MV-4-11 (cell line): Measurements from ENCODE around the gene TNFRSF4.
"Not testable (repeated sequence)": the region's sequence is repeated elsewhere in the genome, so short reads cannot be mapped to it uniquely, and the experiment has no call there.

Experiments
- DNase-seq: peaks from one replicate; lab custom pipeline; 2025; lab: John Stamatoyannopoulos, UW

Gene TNFRSF4

DNA sequence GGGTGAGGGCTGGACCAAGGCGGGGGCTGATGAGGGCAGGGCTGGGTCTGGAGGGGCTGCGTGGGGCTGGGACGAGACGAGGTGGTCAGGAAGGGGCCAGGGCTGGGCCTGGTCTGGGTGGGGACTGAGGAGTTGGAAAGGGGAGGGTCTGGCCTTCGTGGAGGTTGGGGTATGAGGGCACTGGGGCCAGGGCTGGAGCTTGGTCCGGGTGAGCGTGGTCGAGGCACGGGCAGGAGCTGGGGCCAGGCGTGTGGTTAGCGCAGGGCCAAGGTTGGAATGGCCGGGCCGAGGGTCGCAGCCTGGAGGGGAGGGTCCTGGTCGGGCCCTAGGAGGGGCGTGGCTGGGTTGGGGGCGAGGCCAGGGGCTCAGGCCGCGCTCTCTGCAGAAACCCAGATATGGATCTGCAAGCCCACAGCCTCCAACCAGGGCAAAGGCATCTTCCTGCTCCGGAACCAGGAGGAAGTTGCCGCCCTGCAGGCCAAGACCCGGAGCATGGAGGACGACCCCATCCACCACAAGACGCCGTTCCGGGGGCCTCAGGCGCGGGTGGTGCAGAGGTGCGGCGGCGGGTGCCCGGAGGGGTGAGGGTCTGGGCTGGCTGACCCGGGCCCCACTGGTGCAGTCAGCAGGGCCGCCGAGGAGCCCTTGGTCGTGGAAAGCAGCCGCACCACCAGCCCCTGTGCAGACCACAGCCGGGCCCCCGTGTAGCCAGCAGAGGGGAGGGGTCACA lies 31.3 kb downstream of the TNFRSF4 start:
- no peak for DNase-seq

DNA sequence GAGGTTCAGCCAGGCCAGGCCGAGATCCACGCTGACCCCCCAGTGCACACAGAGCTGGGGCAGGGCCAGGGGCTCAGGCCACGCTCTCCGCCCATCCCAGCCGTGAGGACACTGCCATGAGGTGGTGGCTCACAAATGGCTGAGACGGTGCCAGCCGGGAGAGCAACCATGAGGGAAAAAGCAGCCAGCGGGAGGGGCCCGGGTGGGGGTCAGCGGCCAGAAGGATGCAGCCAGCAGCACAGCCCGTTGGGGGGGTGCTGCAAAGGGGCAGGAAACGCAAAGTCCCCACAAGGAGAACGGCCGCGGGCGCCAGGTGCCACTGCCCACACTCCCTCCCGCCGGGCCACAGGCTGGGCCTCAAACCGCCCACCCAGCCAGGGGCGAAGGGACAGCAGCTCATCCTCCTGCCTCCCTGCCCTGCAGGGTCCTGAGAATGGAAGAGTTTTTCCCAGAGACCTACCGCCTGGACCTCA lies 32.0 kb downstream of the TNFRSF4 start:
- no peak for DNase-seq

- no peak for DNase-seq
Measured at GRCh38 chr1:1181129-1181937, 32.6 kb downstream of the TNFRSF4 start.

DNA sequence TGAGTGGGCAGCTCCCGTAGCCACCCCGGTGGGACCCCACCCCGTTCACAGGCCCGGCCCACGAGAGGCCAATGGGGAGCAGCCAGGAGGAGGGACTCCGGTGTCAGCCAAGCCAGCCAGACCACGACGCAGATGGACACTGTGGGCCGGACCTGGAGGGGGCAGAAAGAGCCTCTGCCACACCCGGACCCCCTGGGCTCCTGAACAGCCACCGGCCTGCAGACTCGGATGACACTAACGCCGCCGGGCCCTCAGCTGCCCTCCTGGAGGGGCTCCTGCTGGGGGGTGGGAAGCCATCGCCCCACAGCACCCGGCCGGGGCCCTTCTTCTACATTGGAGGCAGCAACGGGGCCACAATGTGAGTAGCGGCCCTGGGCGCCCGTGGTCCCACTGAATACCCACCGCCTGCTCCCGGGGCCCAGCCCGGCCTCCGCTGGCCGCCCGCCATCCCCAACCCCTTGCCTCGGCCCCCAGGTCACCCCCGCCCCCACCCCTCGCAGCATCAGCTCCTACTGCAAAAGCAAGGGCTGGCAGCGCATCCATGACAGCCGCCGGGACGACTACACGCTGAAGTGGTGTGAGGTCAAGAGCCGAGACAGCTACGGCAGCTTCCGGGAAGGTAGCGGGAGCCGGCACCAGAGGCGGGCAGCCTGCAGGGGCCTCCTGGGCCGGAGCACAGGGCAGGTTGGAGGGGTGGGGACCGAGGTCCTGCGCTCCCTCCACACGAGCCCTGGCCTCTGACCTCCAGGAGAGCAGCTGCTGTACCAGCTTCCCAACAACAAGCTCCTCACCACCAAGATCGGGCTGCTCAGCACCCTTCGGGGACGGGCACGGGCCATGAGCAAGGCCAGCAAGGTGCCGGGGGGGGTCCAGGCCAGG lies 33.7 kb downstream of the TNFRSF4 start:
- no peak for DNase-seq

- DNase-seq: no peak
Measured at GRCh38 chr1:1179346-1179982, 34.5 kb downstream of the TNFRSF4 start.

- DNase-seq: no peak
Measured at GRCh38 chr1:1178794-1179331, 35.1 kb downstream of the TNFRSF4 start.

GRCh38 chr1:1177452-1178206 lies 36.3 kb downstream of the TNFRSF4 start:
- DNase-seq: no peak

GRCh38 chr1:1176931-1177330 lies 37.0 kb downstream of the TNFRSF4 start:
- no peak for DNase-seq

DNA sequence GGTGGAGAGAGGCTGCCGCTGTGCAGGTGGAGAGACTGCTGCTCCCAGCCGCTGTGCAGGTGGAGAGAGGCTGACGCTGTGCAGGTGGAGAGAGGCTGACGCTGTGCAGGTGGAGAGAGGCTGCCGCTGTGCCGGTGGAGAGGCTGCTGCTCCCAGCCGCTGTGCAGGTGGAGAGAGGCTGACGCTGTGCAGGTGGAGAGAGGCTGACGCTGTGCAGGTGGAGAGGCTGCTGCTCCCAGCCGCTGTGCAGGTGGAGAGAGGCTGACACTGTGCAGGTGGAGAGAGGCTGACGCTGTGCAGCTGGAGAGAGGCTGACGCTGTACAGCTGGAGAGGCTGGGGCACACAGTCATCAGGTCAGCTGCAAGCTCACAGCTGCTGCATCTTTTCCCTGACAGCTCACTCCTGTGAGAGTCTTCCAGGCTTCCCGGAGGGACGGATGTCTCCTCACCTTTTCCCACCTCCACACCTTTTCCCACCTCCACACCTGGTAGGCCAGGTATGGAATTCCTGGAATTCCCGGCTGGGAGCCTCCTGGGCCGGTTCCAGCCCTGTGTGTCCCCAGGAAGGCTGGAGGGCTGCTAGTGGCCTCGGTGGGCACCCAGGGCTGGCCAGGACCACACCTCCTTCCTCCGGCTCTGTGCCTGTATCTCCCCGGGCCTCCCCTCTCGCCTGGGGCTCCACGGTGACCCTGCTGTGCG lies 37.7 kb downstream of the TNFRSF4 start:
- DNase-seq: not testable (repeated sequence)

- DNase-seq: no peak
Measured at GRCh38 chr1:1175221-1176062, 38.5 kb downstream of the TNFRSF4 start.

DNA sequence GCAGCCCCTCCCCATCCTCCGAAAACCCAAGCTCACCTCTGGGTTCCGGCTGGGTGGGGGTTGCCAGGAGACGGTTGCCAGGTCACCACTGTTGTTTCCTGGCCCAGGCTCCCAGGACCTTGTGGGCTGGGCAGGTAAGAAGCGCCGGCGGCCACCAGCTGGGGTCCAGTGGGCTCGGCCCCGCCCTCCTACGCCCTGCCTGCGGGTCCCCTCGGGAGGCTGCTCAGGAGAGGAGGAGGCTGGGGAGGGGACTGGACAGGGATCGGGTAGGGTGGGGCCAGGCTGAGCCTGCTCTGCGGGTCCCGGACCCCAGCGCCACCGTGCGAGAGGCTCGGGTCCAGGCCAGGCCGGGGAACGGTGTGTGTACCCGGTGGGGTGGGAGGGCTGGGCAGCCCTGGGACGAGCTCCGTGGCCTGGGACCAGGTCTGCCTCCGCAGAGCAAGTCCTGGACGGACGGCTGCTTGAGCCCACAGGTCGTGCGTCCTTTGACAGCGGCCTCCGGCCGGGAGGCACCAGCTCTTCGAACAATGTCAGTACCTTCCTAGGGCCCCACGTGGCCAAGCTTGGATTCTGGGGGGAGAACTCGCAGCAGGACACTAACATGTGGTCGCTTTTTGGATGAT lies 40.0 kb downstream of the TNFRSF4 start, which contains the start of gene TTLL10:
TTLL10 (plus strand) TSS at position 88 of the 623 bp plus-strand sequence. CDS start 5,336 bp downstream, outside the sequence.
- DNase-seq: no peak

GRCh38 chr1:1173061-1173792 lies 40.7 kb downstream of the TNFRSF4 start:
- no peak for DNase-seq

GRCh38 chr1:1171546-1172340 lies 42.2 kb downstream of the TNFRSF4 start:
- no peak for DNase-seq

- DNase-seq: no peak
Measured at GRCh38 chr1:1171161-1171545, 42.8 kb downstream of the TNFRSF4 start.

DNA sequence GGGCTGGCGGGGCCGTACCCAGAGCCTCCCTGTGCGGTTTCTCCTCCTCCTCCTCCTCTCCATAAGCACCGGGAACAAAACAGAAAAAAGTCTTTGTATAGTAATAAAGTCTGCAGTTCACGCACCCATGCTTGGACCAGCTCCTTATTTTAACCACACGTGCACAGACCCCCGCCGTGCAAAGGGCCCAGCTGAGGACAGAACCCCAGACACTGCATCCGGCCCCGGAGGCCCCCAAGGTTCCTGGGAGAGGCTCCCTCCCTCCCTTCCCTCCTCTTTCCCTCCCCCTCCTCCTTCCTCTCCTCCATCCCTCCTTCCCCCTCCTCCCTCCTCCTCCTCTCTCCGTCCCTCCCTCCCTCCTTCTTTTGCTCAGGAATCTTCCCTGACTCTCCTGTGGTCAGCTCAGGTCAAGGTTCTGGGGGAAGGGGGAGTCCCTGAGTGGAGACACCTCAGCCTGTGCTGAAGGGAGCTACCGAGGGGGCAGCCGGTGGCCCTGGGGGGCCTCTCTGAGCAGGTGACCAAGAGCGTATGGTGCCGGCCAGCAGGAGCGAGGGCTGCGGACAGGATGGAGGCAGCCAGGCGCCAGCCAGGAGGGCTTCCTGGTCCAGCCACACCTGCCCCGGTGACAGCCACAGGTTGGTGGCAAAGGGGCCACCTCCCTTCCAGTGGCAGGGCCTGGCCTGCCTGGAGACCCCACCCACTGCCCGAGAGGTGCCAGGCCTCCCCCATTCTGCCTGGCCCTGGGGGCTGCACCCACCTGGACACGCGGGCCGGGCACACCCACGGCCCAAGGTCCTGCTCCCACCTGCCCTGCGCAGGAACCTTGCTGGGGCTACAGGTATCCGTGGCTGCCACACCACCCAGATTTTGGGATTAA lies 43.5 kb downstream of the TNFRSF4 start:
- no peak for DNase-seq
